ENCODE measurements around the gene CARD19.

DNA sequence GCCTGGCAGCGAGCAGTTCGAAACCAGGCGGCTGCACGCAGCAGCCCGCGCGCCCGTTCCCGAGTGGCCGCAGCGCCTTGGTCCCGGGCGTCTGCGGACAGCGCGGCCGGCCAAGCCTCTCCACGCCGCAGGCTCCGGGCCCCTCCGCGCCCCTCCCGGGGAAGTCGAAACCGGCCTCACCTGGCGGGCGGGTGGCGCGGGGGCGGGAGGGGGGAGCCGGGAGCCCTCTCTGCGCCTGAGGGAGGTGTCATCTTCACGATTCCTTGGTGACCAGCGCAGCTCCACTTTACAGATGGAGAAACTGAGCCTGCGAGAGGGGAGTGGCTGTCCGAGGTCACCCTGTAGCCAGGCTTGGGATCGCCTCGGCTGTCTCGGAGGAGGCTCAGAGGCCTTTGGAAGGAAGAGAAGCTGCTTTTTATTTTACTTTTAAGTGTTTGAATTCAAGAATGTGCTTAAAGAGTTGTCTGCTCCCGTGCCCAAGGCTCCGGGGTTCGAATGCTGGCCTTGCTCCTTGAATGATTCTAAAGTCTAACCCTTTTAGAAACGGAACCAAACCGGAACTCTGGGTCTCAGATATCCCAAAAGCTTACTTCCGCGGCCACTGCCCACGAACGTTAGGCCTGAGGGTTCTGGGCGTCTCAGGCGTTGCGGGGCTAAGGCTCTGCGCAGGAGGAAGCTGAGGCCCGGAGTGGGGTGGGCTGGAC is 36.9 kb upstream of the CARD19 start:
- TF ChIP-seq, protein P1, sequence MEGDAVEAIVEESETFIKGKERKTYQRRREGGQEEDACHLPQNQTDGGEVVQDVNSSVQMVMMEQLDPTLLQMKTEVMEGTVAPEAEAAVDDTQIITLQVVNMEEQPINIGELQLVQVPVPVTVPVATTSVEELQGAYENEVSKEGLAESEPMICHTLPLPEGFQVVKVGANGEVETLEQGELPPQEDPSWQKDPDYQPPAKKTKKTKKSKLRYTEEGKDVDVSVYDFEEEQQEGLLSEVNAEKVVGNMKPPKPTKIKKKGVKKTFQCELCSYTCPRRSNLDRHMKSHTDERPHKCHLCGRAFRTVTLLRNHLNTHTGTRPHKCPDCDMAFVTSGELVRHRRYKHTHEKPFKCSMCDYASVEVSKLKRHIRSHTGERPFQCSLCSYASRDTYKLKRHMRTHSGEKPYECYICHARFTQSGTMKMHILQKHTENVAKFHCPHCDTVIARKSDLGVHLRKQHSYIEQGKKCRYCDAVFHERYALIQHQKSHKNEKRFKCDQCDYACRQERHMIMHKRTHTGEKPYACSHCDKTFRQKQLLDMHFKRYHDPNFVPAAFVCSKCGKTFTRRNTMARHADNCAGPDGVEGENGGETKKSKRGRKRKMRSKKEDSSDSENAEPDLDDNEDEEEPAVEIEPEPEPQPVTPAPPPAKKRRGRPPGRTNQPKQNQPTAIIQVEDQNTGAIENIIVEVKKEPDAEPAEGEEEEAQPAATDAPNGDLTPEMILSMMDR (IDR thresholded peaks at IDR 0.05), result no peak
- no peak for TF ChIP-seq POLR2A (IDR thresholded peaks at IDR 0.05)
